ENCODE measurements around the gene MGAT4A.

MGAT4A gene

DNA sequence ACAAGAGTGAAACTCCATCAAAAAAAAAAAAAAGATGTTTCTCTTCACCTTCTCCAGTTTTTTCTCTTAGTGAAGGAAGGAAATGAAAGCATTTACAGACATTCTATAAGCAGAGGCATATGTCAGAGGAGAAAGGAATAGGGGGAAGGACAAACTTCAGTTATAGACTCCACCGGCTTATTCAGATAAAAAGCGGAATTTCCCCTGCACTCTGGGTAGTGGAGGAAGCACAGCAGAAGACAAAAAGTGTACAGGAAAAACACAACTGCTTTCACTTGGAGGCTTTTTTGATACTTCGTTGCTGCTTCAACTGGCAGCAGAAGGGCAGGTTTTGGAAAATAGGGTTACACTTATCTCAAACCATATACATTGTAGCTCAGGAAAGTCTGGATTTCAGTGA, 3.2 kb upstream of the MGAT4A start:
- Histone ChIP-seq H2BK120ac (ENCODE audit: insufficient read depth, low read length, poor library complexity) (no peak overlapping the region), H3K4me2 (ENCODE audit: low read length) (no peak overlapping the region), H3K36me3 (ENCODE audit: control insufficient read depth in 1 of 2, insufficient read depth in 2 of 2, low read length in 2 of 2) (no peaks in the 10 kb centered on the region), H3K79me2 (ENCODE audit: control insufficient read depth, insufficient read depth, low read length, poor library complexity) (peaks cover 5% of the 10 kb centered on the region), H2BK12ac (ENCODE audit: low read length) (no peak overlapping the region), H4K91ac (ENCODE audit: low read depth, low read length) (no peak overlapping the region), H3K4me3 (ENCODE audit: low read depth, low read length) (no peak overlapping the region), H2AFZ (ENCODE audit: insufficient read depth, low read length, poor library complexity) (no peak overlapping the region), H3K14ac (ENCODE audit: low read length) (no peak overlapping the region), H3K18ac (ENCODE audit: low read length) (no peak overlapping the region), H2AK5ac (ENCODE audit: low read length) (no peak overlapping the region), H3K4me1 (ENCODE audit: control insufficient read depth in 1 of 2, insufficient read depth in 2 of 2, low read length in 2 of 2) (no peaks in the 10 kb centered on the region), H3K23ac (ENCODE audit: low read length) (no peak overlapping the region), H4K12ac (ENCODE audit: low read depth, low read length) (no peak overlapping the region), H3K4ac (ENCODE audit: low read depth, low read length) (no peak overlapping the region), H3K27me3 (ENCODE audit: insufficient read depth, low read length) (peaks cover 13% of the 10 kb centered on the region), H2BK5ac (ENCODE audit: low read depth, low read length, poor library complexity) (no peak overlapping the region), H3K27ac (ENCODE audit: low read depth, low read length) (no peak overlapping the region), H4K8ac (ENCODE audit: low read depth, low read length) (no peak overlapping the region), H3K9me3 (ENCODE audit: insufficient read depth, low read depth, low read length) (peaks cover 2% of the 10 kb centered on the region), H3K79me1 (ENCODE audit: low read length) (peaks cover 6% of the 10 kb centered on the region), H3K9ac (ENCODE audit: low read length) (no peak overlapping the region)
- no peak for DNase-seq
- no CpG with 5 or more reads among the region's 3 CpGs for WGBS (ENCODE audit: extremely low coverage, insufficient coverage, insufficient read length)

DNA sequence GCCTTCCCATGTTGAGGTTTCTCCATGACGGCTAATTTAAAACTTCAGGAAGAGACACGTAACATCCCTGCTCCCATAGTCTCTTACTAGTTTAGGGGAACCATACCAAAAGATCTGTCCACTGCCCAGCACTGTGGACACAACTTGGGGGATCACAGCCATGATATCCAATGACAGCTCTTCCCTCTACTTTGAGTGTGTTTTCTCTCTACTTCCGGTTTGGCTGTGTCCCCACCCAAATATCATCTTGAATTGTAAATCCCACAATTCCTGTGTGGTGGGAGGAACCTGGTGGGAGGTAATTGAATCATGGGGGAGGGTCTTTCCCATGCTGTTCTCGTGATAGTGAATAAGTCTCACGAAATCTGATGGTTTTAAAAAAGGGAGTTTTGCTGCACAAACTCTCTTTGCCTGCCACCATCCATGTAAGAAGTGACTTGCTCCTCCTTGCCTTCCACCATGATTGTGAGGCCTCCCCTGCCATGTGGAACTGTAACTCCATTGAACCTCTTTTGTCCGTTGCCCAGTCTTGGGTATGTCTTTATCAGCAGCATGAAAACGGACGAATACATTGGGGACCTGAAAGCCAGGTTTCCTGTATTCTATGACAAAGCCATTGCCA, 1.6 kb upstream of the MGAT4A start:
- H3K4me3 ChIP-seq (ENCODE audit: low read depth, low read length): no peak overlapping the region
- DNase-seq: no peak
- H3K79me2 ChIP-seq (ENCODE audit: control insufficient read depth, insufficient read depth, low read length, poor library complexity): peaks cover 5% of the 10 kb centered on the region
- no peak overlapping the region for H2BK5ac ChIP-seq (ENCODE audit: low read depth, low read length, poor library complexity)
- H3K36me3 ChIP-seq (ENCODE audit: control insufficient read depth in 1 of 2, insufficient read depth in 2 of 2, low read length in 2 of 2): no peaks in the 10 kb centered on the region
- H3K4me1 ChIP-seq (ENCODE audit: control insufficient read depth in 1 of 2, insufficient read depth in 2 of 2, low read length in 2 of 2): no peaks in the 10 kb centered on the region
- peaks cover 6% of the 10 kb centered on the region for H3K79me1 ChIP-seq (ENCODE audit: low read length)
- H3K4ac ChIP-seq (ENCODE audit: low read depth, low read length): no peak overlapping the region
- H3K23ac ChIP-seq (ENCODE audit: low read length): no peak overlapping the region
- no peak overlapping the region for H2BK12ac ChIP-seq (ENCODE audit: low read length)
- H3K4me2 ChIP-seq (ENCODE audit: low read length): no peak overlapping the region
- no CpG with 5 or more reads among the region's 8 CpGs for WGBS (ENCODE audit: extremely low coverage, insufficient coverage, insufficient read length)
- H4K8ac ChIP-seq (ENCODE audit: low read depth, low read length): no peak overlapping the region
- no peak overlapping the region for H4K91ac ChIP-seq (ENCODE audit: low read depth, low read length)
- no peak overlapping the region for H2BK120ac ChIP-seq (ENCODE audit: insufficient read depth, low read length, poor library complexity)
- H3K14ac ChIP-seq (ENCODE audit: low read length): no peak overlapping the region
- H3K18ac ChIP-seq (ENCODE audit: low read length): no peak overlapping the region
- no peak overlapping the region for H2AFZ ChIP-seq (ENCODE audit: insufficient read depth, low read length, poor library complexity)
- no peak overlapping the region for H4K12ac ChIP-seq (ENCODE audit: low read depth, low read length)
- H2AK5ac ChIP-seq (ENCODE audit: low read length): no peak overlapping the region
- H3K27ac ChIP-seq (ENCODE audit: low read depth, low read length): no peak overlapping the region
- no peak overlapping the region for H3K9ac ChIP-seq (ENCODE audit: low read length)
- peaks cover 13% of the 10 kb centered on the region for H3K27me3 ChIP-seq (ENCODE audit: insufficient read depth, low read length)
- H3K9me3 ChIP-seq (ENCODE audit: insufficient read depth, low read depth, low read length): no peaks in the 10 kb centered on the region

DNA sequence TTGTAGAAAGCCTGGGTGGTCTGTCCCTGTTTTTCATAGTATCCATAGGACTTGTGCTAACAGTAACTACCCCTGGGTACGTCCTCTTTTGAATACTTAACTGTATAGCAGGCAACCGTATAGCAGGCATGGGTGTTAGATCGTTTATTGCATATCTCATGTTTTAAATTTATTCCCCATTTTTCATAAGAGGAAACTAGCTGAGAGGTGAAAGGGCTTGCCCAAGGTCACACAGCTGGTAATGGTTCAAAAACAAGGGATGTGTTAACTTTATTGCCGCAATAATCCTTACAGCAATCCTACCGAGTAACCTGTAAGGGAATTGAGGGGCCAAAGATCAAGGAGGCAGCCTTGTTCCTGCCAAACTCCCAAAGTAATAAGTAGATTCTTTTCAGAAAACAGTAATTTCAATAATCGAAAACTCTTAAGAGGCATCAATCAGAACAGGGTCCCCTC, 990 bp upstream of the MGAT4A start:
- no peak overlapping the region for H3K4ac ChIP-seq (ENCODE audit: low read depth, low read length)
- H3K4me3 ChIP-seq (ENCODE audit: low read depth, low read length): no peak overlapping the region
- H3K18ac ChIP-seq (ENCODE audit: low read length): no peak overlapping the region
- peak in 1 of 2 donors; percentile 27 for DNase-seq
- H2AFZ ChIP-seq (ENCODE audit: insufficient read depth, low read length, poor library complexity): no peak overlapping the region
- peaks cover 5% of the 10 kb centered on the region for H3K79me2 ChIP-seq (ENCODE audit: control insufficient read depth, insufficient read depth, low read length, poor library complexity)
- H3K36me3 ChIP-seq (ENCODE audit: control insufficient read depth in 1 of 2, insufficient read depth in 2 of 2, low read length in 2 of 2): no peaks in the 10 kb centered on the region
- H3K9me3 ChIP-seq (ENCODE audit: insufficient read depth, low read depth, low read length): no peaks in the 10 kb centered on the region
- no peak overlapping the region for H4K8ac ChIP-seq (ENCODE audit: low read depth, low read length)
- H2BK12ac ChIP-seq (ENCODE audit: low read length): no peak overlapping the region
- no peaks in the 10 kb centered on the region for H3K4me1 ChIP-seq (ENCODE audit: control insufficient read depth in 1 of 2, insufficient read depth in 2 of 2, low read length in 2 of 2)
- H2BK5ac ChIP-seq (ENCODE audit: low read depth, low read length, poor library complexity): no peak overlapping the region
- no peak overlapping the region for H3K23ac ChIP-seq (ENCODE audit: low read length)
- no peak overlapping the region for H3K9ac ChIP-seq (ENCODE audit: low read length)
- H4K91ac ChIP-seq (ENCODE audit: low read depth, low read length): no peak overlapping the region
- WGBS (ENCODE audit: extremely low coverage, insufficient coverage, insufficient read length): no CpG with 5 or more reads among the region's 6 CpGs
- peak overlapping the region; percentile 100 for H3K4me2 ChIP-seq (ENCODE audit: low read length)
- no peak overlapping the region for H3K14ac ChIP-seq (ENCODE audit: low read length)
- no peak overlapping the region for H2AK5ac ChIP-seq (ENCODE audit: low read length)
- H3K27me3 ChIP-seq (ENCODE audit: insufficient read depth, low read length): peaks cover 13% of the 10 kb centered on the region
- no peak overlapping the region for H2BK120ac ChIP-seq (ENCODE audit: insufficient read depth, low read length, poor library complexity)
- H3K27ac ChIP-seq (ENCODE audit: low read depth, low read length): no peak overlapping the region
- peaks cover 6% of the 10 kb centered on the region for H3K79me1 ChIP-seq (ENCODE audit: low read length)
- no peak overlapping the region for H4K12ac ChIP-seq (ENCODE audit: low read depth, low read length)

DNA sequence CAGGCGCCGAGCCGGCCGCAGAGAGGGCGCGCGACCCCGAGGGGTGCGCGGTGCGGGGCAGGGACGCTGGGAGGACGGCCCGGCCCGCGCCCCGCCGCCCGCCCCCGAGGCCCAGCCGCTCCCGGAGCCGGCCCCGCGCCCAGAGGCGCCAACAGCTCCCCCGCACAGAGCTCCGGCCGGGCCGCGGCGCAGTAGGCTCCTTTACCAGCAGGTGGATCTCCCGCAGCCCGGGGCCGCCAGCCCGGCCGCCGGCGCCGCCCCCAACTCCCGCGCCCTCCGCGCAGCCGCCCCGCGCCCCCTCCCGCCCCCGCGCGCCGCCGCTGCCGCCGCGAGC, 258 bp downstream of the MGAT4A start:
- Histone ChIP-seq H2BK5ac (ENCODE audit: low read depth, low read length, poor library complexity) (no peak overlapping the region), H3K4me1 (ENCODE audit: control insufficient read depth in 1 of 2, insufficient read depth in 2 of 2, low read length in 2 of 2) (no peaks in the 10 kb centered on the region), H3K14ac (ENCODE audit: low read length) (peak overlapping the region; percentile 7), H3K9me3 (ENCODE audit: insufficient read depth, low read depth, low read length) (no peaks in the 10 kb centered on the region), H4K91ac (ENCODE audit: low read depth, low read length) (peak overlapping the region; percentile 43), H3K79me1 (ENCODE audit: low read length) (peaks cover 6% of the 10 kb centered on the region), H3K4me3 (ENCODE audit: low read depth, low read length) (peak overlapping the region; percentile 79), H2BK120ac (ENCODE audit: insufficient read depth, low read length, poor library complexity) (no peak overlapping the region), H3K18ac (ENCODE audit: low read length) (no peak overlapping the region), H3K79me2 (ENCODE audit: control insufficient read depth, insufficient read depth, low read length, poor library complexity) (peaks cover 5% of the 10 kb centered on the region), H3K36me3 (ENCODE audit: control insufficient read depth in 1 of 2, insufficient read depth in 2 of 2, low read length in 2 of 2) (no peaks in the 10 kb centered on the region), H2AFZ (ENCODE audit: insufficient read depth, low read length, poor library complexity) (no peak overlapping the region), H3K27ac (ENCODE audit: low read depth, low read length) (no peak overlapping the region), H2AK5ac (ENCODE audit: low read length) (no peak overlapping the region), H4K8ac (ENCODE audit: low read depth, low read length) (no peak overlapping the region), H3K27me3 (ENCODE audit: insufficient read depth, low read length) (peaks cover 13% of the 10 kb centered on the region), H4K12ac (ENCODE audit: low read depth, low read length) (no peak overlapping the region), H3K4ac (ENCODE audit: low read depth, low read length) (no peak overlapping the region), H3K4me2 (ENCODE audit: low read length) (peak overlapping the region; percentile 94), H2BK12ac (ENCODE audit: low read length) (no peak overlapping the region), H3K9ac (ENCODE audit: low read length) (no peak overlapping the region), H3K23ac (ENCODE audit: low read length) (no peak overlapping the region)
- DNase-seq: peak; percentile 53 to 62
- WGBS (ENCODE audit: extremely low coverage, insufficient coverage, insufficient read length): no CpG with 5 or more reads among the region's 56 CpGs

Measured in trophoblast cell (in vitro differentiated cells and primary cell).